HepG2 (cell line): ENCODE measurements around the gene TBX19. TPM values are rescaled to one million over a fixed set of nuclear protein-coding genes. Genes with fewer than 3 reads are reported as not detected.
A peak's percentile ranks its signal among the peaks of the same experiment; 100 is the strongest.

Experiments used
- ATF7 ChIP-seq, 2 experiments: fragments of 450-650 bp in 1 of 2; sonication (generic) in 1 of 2; formaldehyde crosslinking in 1 of 2; IDR thresholded peaks; 2 replicates each; pipeline versions ENCODE4 v1.4.0 to v1.6.1; 2016 to 2020; ENCODE audit warnings: antibody characterized with exemption in 1 of 2, mild to moderate bottlenecking in 1 of 2, missing genetic modification reagents in 1 of 2
- CREB1 ChIP-seq, 2 experiments: fragments of 450-650 bp in 1 of 2; IDR thresholded peaks; 2 replicates each; pipeline ENCODE4 v1.6.1; 2016 to 2017; ENCODE audit warnings: control low read depth in 1 of 2, mild to moderate bottlenecking in 1 of 2, missing compliant biosample characterization in 1 of 2, missing genetic modification characterization in 1 of 2
- EED ChIP-seq: sonication (generic); formaldehyde crosslinking; IDR thresholded peaks from 2 replicates; pipeline ENCODE4 v1.5.0; 2020; ENCODE audit warnings: mild to moderate bottlenecking, missing genetic modification reagents
- ESRRA ChIP-seq: sonication (generic); formaldehyde crosslinking; IDR thresholded peaks from 2 replicates; pipeline ENCODE4 v1.5.1; 2020; ENCODE audit warnings: mild to moderate bottlenecking, low read depth, missing genetic modification reagents
- FIP1L1 ChIP-seq: fragments of 200-400 bp; formaldehyde crosslinking; IDR thresholded peaks from 2 replicates; pipeline ENCODE4 v1.6.1; 2018; ENCODE audit warnings: low read depth, mild to moderate bottlenecking, low read length, moderate library complexity, borderline replicate concordance; ENCODE audit not compliant: insufficient read depth
- FOSL1 ChIP-seq: sonication (generic); formaldehyde crosslinking; IDR thresholded peaks from 2 replicates; pipeline ENCODE4 v1.9.0; 2021; ENCODE audit warnings: missing genetic modification reagents, borderline replicate concordance
- FOXA1 ChIP-seq, 2 experiments: fragments of 450-650 bp in 1 of 2; sonication (generic) in 1 of 2; formaldehyde crosslinking in 1 of 2; IDR thresholded peaks; 2 replicates each; pipeline versions ENCODE4 v1.4.0 to v1.6.1; 2016 to 2020; ENCODE audit warnings: missing genetic modification reagents in 1 of 2
- HOXD1 ChIP-seq: sonication (generic); formaldehyde crosslinking; IDR thresholded peaks from 2 replicates; pipeline ENCODE4 v1.5.0; 2020; ENCODE audit warnings: missing genetic modification reagents
- RFX1 ChIP-seq: fragments of 450-650 bp; IDR thresholded peaks from 2 replicates; pipeline ENCODE4 v1.6.1; 2017
- SIX4 ChIP-seq: sonication (generic); formaldehyde crosslinking; IDR thresholded peaks from 2 replicates; pipeline ENCODE4 v1.4.0; 2020; ENCODE audit warnings: missing genetic modification reagents
- SMAD1 ChIP-seq: sonication (generic); formaldehyde crosslinking; IDR thresholded peaks from 2 replicates; pipeline ENCODE4 v1.4.0; 2020; ENCODE audit warnings: missing genetic modification reagents, low read depth, mild to moderate bottlenecking, borderline replicate concordance
- STAG1 ChIP-seq: sonication (generic); formaldehyde crosslinking; IDR thresholded peaks from 2 replicates; pipeline ENCODE4 v1.4.0; 2020; ENCODE audit warnings: missing genetic modification reagents
- ZNF17 ChIP-seq: sonication (generic); formaldehyde crosslinking; IDR thresholded peaks from 2 replicates; pipeline ENCODE4 v1.5.0; 2020; ENCODE audit warnings: mild to moderate bottlenecking, missing genetic modification reagents
- ZNF605 ChIP-seq: sonication (generic); formaldehyde crosslinking; IDR thresholded peaks from 2 replicates; pipeline ENCODE4 v1.8.0; 2022; ENCODE audit warnings: mild to moderate bottlenecking, missing genetic modification reagents
- ZNF616 ChIP-seq: sonication (generic); formaldehyde crosslinking; IDR thresholded peaks from 2 replicates; pipeline ENCODE4 v1.5.0; 2020; ENCODE audit warnings: low read depth, mild to moderate bottlenecking, missing genetic modification reagents
- polyA plus RNA-seq, 8 experiments: library from polyadenylated mRNA; depleted of rRNA in 3 of 8; stranded (reverse) in 7 of 8; unstranded in 1 of 8; fragments of >200 nt; fragmentation: Illumina TruSeq in 4 of 8; extraction: Trizol in 4 of 8; gene quantifications; 2 replicates each; pipeline versions ENCODE4 v1.2.1 to v1.2.3, GENCODE V29; 2011 to 2016; ENCODE audit warnings: low read depth in 4 of 8, missing spikeins in 1 of 8, mixed read lengths in 1 of 8; ENCODE audit not compliant: insufficient read depth in 1 of 8
- total RNA-seq, 5 experiments: library from RNA; depleted of rRNA; stranded (reverse); fragments of >200 nt; fragmentation: Illumina TruSeq; extraction: Trizol; gene quantifications; 2 replicates each; pipeline ENCODE4 v1.2.3, GENCODE V29; 2016; ENCODE audit warnings: low read depth in 1 of 5
- TF ChIP-seq, protein P1 (sequence below): sonication (generic); formaldehyde crosslinking; IDR thresholded peaks from 2 replicates; pipeline ENCODE4 v1.5.0; 2020; ENCODE audit warnings: mild to moderate bottlenecking, low read depth, missing genetic modification reagents, borderline replicate concordance
- TF ChIP-seq, protein P2 (sequence below): sonication (generic); formaldehyde crosslinking; IDR thresholded peaks from 2 replicates; pipeline ENCODE4 v1.4.0; 2020; ENCODE audit warnings: missing genetic modification reagents
- TF ChIP-seq, protein P3 (sequence below): sonication (generic); formaldehyde crosslinking; IDR thresholded peaks from 2 replicates; pipeline ENCODE4 v1.5.1; 2020; ENCODE audit warnings: missing genetic modification reagents, mild to moderate bottlenecking, borderline replicate concordance
- TF ChIP-seq, protein P4 (sequence below): sonication (generic); formaldehyde crosslinking; IDR thresholded peaks from 2 replicates; pipeline ENCODE4 v1.8.1; 2023; ENCODE audit warnings: mild to moderate bottlenecking, missing genetic modification reagents

Gene TBX19
- total and polyA plus RNA-seq, 2 of the 13 experiments (the other 11 are each of a cell fraction or from before 2014, with no cell fraction given): 0.31 to 1.4 TPM

DNA sequence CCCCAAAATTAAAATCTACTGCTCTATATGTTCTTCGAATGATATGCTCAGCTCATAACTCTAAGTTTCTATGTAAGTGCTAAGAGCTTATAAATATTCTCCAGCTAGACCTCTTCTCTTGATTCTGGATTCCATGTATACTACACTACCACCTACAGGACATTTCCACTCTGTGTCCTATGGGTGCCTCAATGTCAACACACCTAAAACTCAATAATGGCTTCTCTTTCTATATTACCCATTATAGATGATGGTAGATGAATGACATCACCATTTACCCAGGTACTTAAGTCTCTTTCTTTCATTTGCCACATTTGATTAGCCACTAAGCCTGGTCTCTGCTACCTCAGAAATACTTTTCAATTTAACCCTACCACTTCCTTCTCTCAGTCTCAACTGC is 41.3 kb downstream of the TBX19 start (continued):
- TF ChIP-seq SMAD1 (no peak), ZNF616 (CRISPR knock-in tag) (no peak), SIX4 (CRISPR knock-in tag) (no peak), EED (no peak), FOSL1 (CRISPR knock-in tag) (no peak), FOXA1 (IDR thresholded peaks at IDR 0.05) (no peak), FOXA1 (CRISPR knock-in tag; IDR thresholded peaks at IDR 0.05) (0 out of 2 replicates have a peak, but pooled peaks have one; percentile 17), HOXD1 (no peak), ZNF605 (CRISPR knock-in tag) (no peak), STAG1 (CRISPR knock-in tag) (peak; percentile 67), FIP1L1 (no peak), ATF7 (IDR thresholded peaks at IDR 0.05) (peak; percentile 75), ATF7 (CRISPR knock-in tag; IDR thresholded peaks at IDR 0.05) (no peak), ZNF17 (CRISPR knock-in tag) (no peak), CREB1 (IDR thresholded peaks at IDR 0.05) (no peak), CREB1 (CRISPR knock-in tag; IDR thresholded peaks at IDR 0.05) (no peak), ESRRA (no peak), RFX1 (no peak)
- TF ChIP-seq, protein P1, sequence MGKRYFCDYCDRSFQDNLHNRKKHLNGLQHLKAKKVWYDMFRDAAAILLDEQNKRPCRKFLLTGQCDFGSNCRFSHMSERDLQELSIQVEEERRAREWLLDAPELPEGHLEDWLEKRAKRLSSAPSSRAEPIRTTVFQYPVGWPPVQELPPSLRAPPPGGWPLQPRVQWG (CRISPR knock-in tag): no peak
- TF ChIP-seq, protein P2, sequence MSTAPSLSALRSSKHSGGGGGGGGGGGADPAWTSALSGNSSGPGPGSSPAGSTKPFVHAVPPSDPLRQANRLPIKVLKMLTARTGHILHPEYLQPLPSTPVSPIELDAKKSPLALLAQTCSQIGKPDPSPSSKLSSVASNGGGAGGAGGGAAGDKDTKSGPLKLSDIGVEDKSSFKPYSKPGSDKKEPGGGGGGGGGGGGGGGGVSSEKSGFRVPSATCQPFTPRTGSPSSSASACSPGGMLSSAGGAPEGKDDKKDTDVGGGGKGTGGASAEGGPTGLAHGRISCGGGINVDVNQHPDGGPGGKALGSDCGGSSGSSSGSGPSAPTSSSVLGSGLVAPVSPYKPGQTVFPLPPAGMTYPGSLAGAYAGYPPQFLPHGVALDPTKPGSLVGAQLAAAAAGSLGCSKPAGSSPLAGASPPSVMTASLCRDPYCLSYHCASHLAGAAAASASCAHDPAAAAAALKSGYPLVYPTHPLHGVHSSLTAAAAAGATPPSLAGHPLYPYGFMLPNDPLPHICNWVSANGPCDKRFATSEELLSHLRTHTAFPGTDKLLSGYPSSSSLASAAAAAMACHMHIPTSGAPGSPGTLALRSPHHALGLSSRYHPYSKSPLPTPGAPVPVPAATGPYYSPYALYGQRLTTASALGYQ: no peak
- TF ChIP-seq, protein P3, sequence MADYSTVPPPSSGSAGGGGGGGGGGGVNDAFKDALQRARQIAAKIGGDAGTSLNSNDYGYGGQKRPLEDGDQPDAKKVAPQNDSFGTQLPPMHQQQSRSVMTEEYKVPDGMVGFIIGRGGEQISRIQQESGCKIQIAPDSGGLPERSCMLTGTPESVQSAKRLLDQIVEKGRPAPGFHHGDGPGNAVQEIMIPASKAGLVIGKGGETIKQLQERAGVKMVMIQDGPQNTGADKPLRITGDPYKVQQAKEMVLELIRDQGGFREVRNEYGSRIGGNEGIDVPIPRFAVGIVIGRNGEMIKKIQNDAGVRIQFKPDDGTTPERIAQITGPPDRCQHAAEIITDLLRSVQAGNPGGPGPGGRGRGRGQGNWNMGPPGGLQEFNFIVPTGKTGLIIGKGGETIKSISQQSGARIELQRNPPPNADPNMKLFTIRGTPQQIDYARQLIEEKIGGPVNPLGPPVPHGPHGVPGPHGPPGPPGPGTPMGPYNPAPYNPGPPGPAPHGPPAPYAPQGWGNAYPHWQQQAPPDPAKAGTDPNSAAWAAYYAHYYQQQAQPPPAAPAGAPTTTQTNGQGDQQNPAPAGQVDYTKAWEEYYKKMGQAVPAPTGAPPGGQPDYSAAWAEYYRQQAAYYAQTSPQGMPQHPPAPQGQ (CRISPR knock-in tag): no peak
- TF ChIP-seq, protein P4, sequence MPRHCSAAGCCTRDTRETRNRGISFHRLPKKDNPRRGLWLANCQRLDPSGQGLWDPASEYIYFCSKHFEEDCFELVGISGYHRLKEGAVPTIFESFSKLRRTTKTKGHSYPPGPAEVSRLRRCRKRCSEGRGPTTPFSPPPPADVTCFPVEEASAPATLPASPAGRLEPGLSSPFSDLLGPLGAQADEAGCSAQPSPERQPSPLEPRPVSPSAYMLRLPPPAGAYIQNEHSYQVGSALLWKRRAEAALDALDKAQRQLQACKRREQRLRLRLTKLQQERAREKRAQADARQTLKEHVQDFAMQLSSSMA (CRISPR knock-in tag): no peak
